Astrocyte of the cerebellum (primary cell): ENCODE data around the gene RAB43.

ENCODE experiments used
- DNase-seq: peaks from one replicate; pipeline ENCODE4 v3.0.0-alpha.2; 2011; ENCODE audit warnings: low read depth
- H3K4me3 ChIP-seq: 2 replicates; pipeline ENCODE4 v1.5.1; 2011; ENCODE audit warnings: mild to moderate bottlenecking, low read depth, low read length, moderate library complexity
- CTCF ChIP-seq: IDR thresholded peaks from 2 replicates; pipeline ENCODE4 v1.5.1; 2012; ENCODE audit warnings: low read length, low read depth, moderate library complexity, mild to moderate bottlenecking; ENCODE audit errors: missing control alignments
- in situ Hi-C: cut with HindIII; loops from 2 replicates; pipeline ENCODE4 v1.10.0; 2017; ENCODE audit warnings: low sequenced_read_pairs

Gene RAB43

GRCh38 chr3:129038121-129038855, 83.3 kb downstream of the RAB43 start:
- in situ Hi-C loops: no loop called here
- TF ChIP-seq CTCF: no peak
- no peak for DNase-seq
- no peak overlapping the region for H3K4me3 ChIP-seq
